Spleen (tissue), 11 donors: Measurements from ENCODE around the gene GALNTL6. TPM values are rescaled to one million over a fixed set of nuclear protein-coding genes. Genes with fewer than 3 reads are reported as not detected.

Source experiments
- DNase-seq: peaks from one replicate; pipeline ENCODE4 v3.0.0-alpha.2; 2020
- H3K27ac ChIP-seq, 8 donors: fragments of 200-600 bp; sonication (generic) in 7 of 8; 1 replicate in 4 of 8; 2 replicates in 4 of 8; pipeline versions ENCODE4 v1.5.0 to v1.8.0; 2016 to 2021; ENCODE audit warnings: inconsistent platforms in 4 of 8, mild to moderate bottlenecking in 4 of 8, moderate library complexity in 1 of 8
- H3K27me3 ChIP-seq, 7 donors: fragments of 200-600 bp; sonication (generic) in 6 of 7; replicated peaks in 1 of 7; 1 replicate in 4 of 7; 2 replicates in 3 of 7; pipeline versions ENCODE4 v1.5.0 to v1.8.0; 2016 to 2021; ENCODE audit warnings: inconsistent platforms in 3 of 7, mild to moderate bottlenecking in 1 of 7
- H3K36me3 ChIP-seq, 6 donors: fragments of 200-600 bp; sonication (generic) in 5 of 6; 1 replicate in 4 of 6; 2 replicates in 2 of 6; pipeline versions ENCODE4 v1.5.0 to v1.8.0; 2016 to 2021; ENCODE audit warnings: inconsistent platforms in 2 of 6
- H3K4me1 ChIP-seq, 6 donors: fragments of 200-600 bp; sonication (generic) in 5 of 6; 1 replicate in 3 of 6; 2 replicates in 3 of 6; pipeline versions ENCODE4 v1.5.0 to v1.8.0; 2016 to 2021; ENCODE audit warnings: inconsistent platforms in 3 of 6
- H3K4me3 ChIP-seq, 8 donors: fragments of 200-600 bp; sonication (generic) in 7 of 8; 1 replicate in 4 of 8; 2 replicates in 4 of 8; pipeline versions ENCODE4 v1.5.0 to v1.8.0; 2016 to 2021; ENCODE audit warnings: inconsistent platforms in 4 of 8, mild to moderate bottlenecking in 4 of 8, moderate library complexity in 2 of 8
- H3K9me3 ChIP-seq, 8 donors: fragments of 200-600 bp; sonication (generic) in 7 of 8; 1 replicate in 4 of 8; 2 replicates in 4 of 8; pipeline versions ENCODE4 v1.5.0 to v1.8.0; 2016 to 2021; ENCODE audit warnings: inconsistent platforms in 4 of 8
- POLR2A ChIP-seq, 3 donors: fragments of 450-650 bp; IDR thresholded peaks; one replicate each; pipeline ENCODE4 v1.5.1; 2017; ENCODE audit warnings: antibody characterized with exemption in 3 of 3, mild to moderate bottlenecking in 1 of 3
- POLR2AphosphoS5 ChIP-seq, 3 donors: sonication (generic); formaldehyde crosslinking; IDR thresholded peaks; one replicate each; pipeline ENCODE4 v1.5.1; 2017; ENCODE audit warnings: antibody characterized with exemption in 3 of 3
- WGBS, 5 donors: extraction: QIAGEN DNeasy Blood & Tissue Kit in 3 of 5; methylation state at CpG; one replicate each; pipeline versions ENCODE4 v1.1.5 to v1.1.7; 2013 to 2018; 5-methylcytosine and 5-hydroxymethylcytosine counted together
- intact Hi-C: fragments of 100-400 bp; cut with DNase I; formaldehyde crosslinking; loops from one replicate; pipeline ENCODE4 v1.15.0; 2023; ENCODE audit warnings: low total_unique reads
- polyA plus RNA-seq, 3 donors: library from polyadenylated mRNA; stranded (reverse); fragments of 200-250 nt; gene quantifications; one replicate each; pipeline ENCODE4 v1.2.1, GENCODE V29; 2013
- total RNA-seq, 7 donors: library from RNA; depleted of rRNA in 3 of 7; stranded (reverse); fragments of >200 nt in 3 of 7; fragmentation: NEBNext Ultra II Directional in 4 of 7; extraction: Animal tissue kit (Norgen Biotek cat#: 25700) in 4 of 7; gene quantifications; one replicate each; pipeline versions ENCODE4 v1.1.0 to v1.2.1, GENCODE V29; 2016 to 2021
- TF ChIP-seq, protein P1 (sequence below), 11 experiments: fragments of 200-600 bp in 7 of 11; fragments of 450-650 bp in 4 of 11; sonication (generic) in 4 of 11; IDR thresholded peaks in 8 of 11; conservative IDR thresholded peaks in 3 of 11; 1 replicate in 7 of 11; 2 replicates in 4 of 11; pipeline versions ENCODE4 v1.4.0 to v1.8.0; 2016 to 2021; ENCODE audit warnings: antibody characterized with exemption in 11 of 11, inconsistent platforms in 4 of 11, mild to moderate bottlenecking in 1 of 11
- donor health status: healthy with polysubstance abuse.
- donor health status: DM: no; HTN: no; CAD: no; lungs with moderate emphysema.
- donor health status: DM: no; HTN: no; CAD: no.
- donor health status: Bipolar disorder and iron deficiency.
- donor health status: healthy.
- donor health status: DM: no; HTN: no; CAD: no.
- donor health status: DM: yes; HTN: yes; CAD: no.

Gene GALNTL6
- total and polyA plus RNA-seq, 10 donors: 3.2 to 12.5 (median 7.1) TPM

DNA sequence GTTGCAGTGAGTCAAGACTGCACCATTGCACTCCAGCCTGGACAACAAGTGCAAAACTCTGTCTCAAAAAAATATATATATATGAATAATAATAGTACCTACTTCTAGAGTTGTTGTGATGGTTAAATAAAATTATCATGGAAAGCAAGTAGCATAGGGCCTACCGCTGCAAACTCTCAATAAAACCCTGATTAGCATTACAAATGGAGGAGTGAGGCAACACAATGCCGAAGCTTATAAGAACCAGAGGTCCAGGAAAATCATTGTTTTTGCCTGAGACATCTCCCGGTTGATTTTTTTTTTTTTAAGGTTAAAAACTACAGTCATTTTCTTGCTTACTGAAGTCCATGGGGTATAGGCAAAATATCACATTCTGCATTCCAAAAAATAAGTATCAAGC lies 1170.4 kb downstream of the GALNTL6 start:
- Histone ChIP-seq H3K27me3 (no peaks in the 10 kb centered on the region), H3K4me3 (no peak overlapping the region), H3K27ac (no peak overlapping the region), H3K4me1 (no peaks in the 10 kb centered on the region), H3K9me3 (peaks cover 0 to 17% (median 10%) of the 10 kb centered on the region in 8 donors), H3K36me3 (no peaks in the 10 kb centered on the region)
- TF ChIP-seq POLR2A (IDR thresholded peaks at IDR 0.05) (no peak), POLR2AphosphoS5 (IDR thresholded peaks at IDR 0.05) (no peak)
- TF ChIP-seq, protein P1, sequence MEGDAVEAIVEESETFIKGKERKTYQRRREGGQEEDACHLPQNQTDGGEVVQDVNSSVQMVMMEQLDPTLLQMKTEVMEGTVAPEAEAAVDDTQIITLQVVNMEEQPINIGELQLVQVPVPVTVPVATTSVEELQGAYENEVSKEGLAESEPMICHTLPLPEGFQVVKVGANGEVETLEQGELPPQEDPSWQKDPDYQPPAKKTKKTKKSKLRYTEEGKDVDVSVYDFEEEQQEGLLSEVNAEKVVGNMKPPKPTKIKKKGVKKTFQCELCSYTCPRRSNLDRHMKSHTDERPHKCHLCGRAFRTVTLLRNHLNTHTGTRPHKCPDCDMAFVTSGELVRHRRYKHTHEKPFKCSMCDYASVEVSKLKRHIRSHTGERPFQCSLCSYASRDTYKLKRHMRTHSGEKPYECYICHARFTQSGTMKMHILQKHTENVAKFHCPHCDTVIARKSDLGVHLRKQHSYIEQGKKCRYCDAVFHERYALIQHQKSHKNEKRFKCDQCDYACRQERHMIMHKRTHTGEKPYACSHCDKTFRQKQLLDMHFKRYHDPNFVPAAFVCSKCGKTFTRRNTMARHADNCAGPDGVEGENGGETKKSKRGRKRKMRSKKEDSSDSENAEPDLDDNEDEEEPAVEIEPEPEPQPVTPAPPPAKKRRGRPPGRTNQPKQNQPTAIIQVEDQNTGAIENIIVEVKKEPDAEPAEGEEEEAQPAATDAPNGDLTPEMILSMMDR (IDR thresholded peaks at IDR 0.05 in 8 of 11, conservative IDR thresholded peaks at IDR 0.05 in 3 of 11): no peak
- 87 to 94% (median 89%) methylated on average over 3 of the region's 3 CpGs for WGBS, 5 donors
- intact Hi-C loops: no loop called here
- no peak for DNase-seq

DNA sequence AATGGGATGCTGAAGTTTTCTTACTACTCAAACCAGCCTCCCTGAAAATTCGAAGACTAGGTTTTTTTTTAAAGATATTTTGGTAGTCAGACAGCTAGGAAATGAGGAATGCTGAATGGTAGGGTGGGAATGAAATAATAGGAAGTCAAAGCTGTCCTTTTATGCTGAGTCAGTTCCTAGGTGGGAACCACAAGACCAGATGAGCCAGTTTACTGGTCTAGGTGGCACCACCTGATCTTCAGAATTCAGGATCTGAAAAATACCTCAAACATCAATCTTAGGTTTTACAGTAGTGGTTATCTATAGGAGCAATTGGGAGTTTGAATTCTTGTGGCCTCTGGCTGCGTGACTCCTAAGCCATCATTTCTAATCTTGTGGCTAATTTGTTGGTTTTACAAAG lies 1172.3 kb downstream of the GALNTL6 start:
- DNase-seq: no peak
- 31 to 46% (median 39%) methylated on average over 2 of the region's 2 CpGs for WGBS, 5 donors
- peaks cover 0 to 27% (median 15%) of the 10 kb centered on the region in 8 donors for H3K9me3 ChIP-seq
- H3K27me3 ChIP-seq: no peaks in the 10 kb centered on the region
- H3K4me3 ChIP-seq: no peak overlapping the region
- intact Hi-C loops: no loop called here
- H3K27ac ChIP-seq: no peak overlapping the region
- no peaks in the 10 kb centered on the region for H3K36me3 ChIP-seq
- TF ChIP-seq, protein P1 (IDR thresholded peaks at IDR 0.05 in 8 of 11, conservative IDR thresholded peaks at IDR 0.05 in 3 of 11): no peak
- TF ChIP-seq POLR2AphosphoS5 (IDR thresholded peaks at IDR 0.05): no peak
- TF ChIP-seq POLR2A (IDR thresholded peaks at IDR 0.05): no peak
- H3K4me1 ChIP-seq: no peaks in the 10 kb centered on the region

DNA sequence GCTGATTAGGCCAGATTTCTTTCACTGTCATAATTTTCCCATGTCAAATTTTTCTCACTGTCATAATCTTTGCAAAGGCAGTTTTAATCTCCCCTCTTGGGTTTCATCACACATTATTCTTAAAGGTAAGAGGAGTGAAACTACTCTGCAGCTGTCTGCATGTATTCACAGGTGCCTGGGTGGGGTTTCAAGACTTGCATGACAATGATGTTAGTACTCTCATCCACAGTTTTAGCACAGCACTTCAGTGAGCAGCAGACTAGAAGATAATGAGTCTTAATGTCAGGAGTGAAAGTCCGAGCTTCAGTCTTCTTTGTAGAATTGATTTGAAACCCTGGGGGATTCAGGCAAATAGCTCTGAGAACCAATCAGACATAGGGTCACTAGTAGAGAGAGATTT lies 1172.9 kb downstream of the GALNTL6 start:
- H3K27ac ChIP-seq: no peak overlapping the region
- intact Hi-C loops: no loop called here
- TF ChIP-seq, protein P1 (IDR thresholded peaks at IDR 0.05 in 8 of 11, conservative IDR thresholded peaks at IDR 0.05 in 3 of 11): no peak
- TF ChIP-seq POLR2A (IDR thresholded peaks at IDR 0.05): no peak
- TF ChIP-seq POLR2AphosphoS5 (IDR thresholded peaks at IDR 0.05): no peak
- H3K4me3 ChIP-seq: no peak overlapping the region
- H3K4me1 ChIP-seq: no peaks in the 10 kb centered on the region
- no peak for DNase-seq
- WGBS, 5 donors: 84 to 94% (median 87%) methylated on average over 1 of the region's 1 CpG
- peaks cover 0 to 27% (median 15%) of the 10 kb centered on the region in 8 donors for H3K9me3 ChIP-seq
- no peaks in the 10 kb centered on the region for H3K27me3 ChIP-seq
- H3K36me3 ChIP-seq: no peaks in the 10 kb centered on the region

DNA sequence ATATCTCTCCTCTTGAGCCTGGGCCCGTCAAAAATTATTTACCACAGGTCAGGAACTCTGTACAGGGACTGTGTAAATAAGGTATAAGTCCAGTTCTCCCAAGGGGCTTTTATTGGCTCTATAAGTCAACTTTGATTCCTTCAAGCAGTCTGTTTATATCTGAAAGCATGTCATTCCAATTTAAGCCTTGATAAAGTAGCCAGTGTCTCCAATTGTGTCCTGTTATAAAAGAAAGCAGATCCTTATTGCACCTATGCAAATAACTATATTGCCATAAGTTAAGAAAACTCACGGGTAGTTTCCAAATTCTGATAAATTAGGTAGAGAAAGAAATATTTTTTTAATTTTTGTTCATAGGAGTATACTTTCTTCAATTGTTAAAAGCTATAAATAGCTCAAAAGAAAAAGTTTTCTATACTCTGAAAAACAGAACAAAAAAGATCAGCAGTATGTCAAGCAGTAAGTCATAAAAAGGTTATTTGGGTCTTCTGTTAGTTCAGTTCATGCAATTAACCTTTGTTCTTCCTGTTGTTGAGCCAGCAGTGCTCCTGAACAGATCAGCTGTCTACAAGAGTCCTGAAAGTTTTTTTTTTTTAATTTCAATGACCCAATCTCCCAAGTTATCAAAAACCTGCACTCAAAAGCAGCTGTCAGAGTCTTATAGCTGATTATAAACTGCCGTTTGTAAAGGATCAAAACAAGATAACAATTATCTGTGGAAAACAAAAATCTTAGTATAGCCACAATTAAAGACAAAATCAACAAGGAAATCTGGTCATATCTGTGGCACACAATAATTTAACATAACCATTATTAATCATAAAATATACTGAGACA lies 1177.0 kb downstream of the GALNTL6 start:
- no peak overlapping the region for H3K4me3 ChIP-seq
- intact Hi-C loops: no loop called here
- peaks cover 0 to 27% (median 15%) of the 10 kb centered on the region in 8 donors for H3K9me3 ChIP-seq
- 56 to 80% (median 67%) methylated on average over 3 of the region's 3 CpGs for WGBS, 5 donors
- TF ChIP-seq POLR2A (IDR thresholded peaks at IDR 0.05): no peak
- TF ChIP-seq, protein P1 (IDR thresholded peaks at IDR 0.05 in 8 of 11, conservative IDR thresholded peaks at IDR 0.05 in 3 of 11): no peak
- no peak for TF ChIP-seq POLR2AphosphoS5 (IDR thresholded peaks at IDR 0.05)
- DNase-seq: no peak
- no peaks in the 10 kb centered on the region for H3K4me1 ChIP-seq
- H3K27me3 ChIP-seq: no peaks in the 10 kb centered on the region
- H3K36me3 ChIP-seq: no peaks in the 10 kb centered on the region
- H3K27ac ChIP-seq: no peak overlapping the region
